GM19468 (cell line): ENCODE data around the gene MICA.
A peak's percentile ranks its signal among the peaks of the same experiment; 100 is the strongest.
"Not testable (repeated sequence)": the region's sequence is repeated elsewhere in the genome, so short reads cannot be mapped to it uniquely, and the experiment has no call there.

Source experiments
- ATAC-seq: cut with Tn5 transposase; IDR thresholded peaks from one replicate; pipeline ENCODE4 v1.9.1; 2021; ENCODE audit warnings: mild to moderate bottlenecking, moderate library complexity, moderate number of reproducible peaks; ENCODE audit not compliant: unreplicated experiment; ENCODE audit errors: extremely low read depth

Gene MICA

GRCh38 chr6:31403283-31404060 is at the start of gene MICA:
Gene MICA (plus strand): TSS chr6:31403595. CDS start chr6:31403633, 38 bp downstream.
- ATAC-seq = no peak

DNA sequence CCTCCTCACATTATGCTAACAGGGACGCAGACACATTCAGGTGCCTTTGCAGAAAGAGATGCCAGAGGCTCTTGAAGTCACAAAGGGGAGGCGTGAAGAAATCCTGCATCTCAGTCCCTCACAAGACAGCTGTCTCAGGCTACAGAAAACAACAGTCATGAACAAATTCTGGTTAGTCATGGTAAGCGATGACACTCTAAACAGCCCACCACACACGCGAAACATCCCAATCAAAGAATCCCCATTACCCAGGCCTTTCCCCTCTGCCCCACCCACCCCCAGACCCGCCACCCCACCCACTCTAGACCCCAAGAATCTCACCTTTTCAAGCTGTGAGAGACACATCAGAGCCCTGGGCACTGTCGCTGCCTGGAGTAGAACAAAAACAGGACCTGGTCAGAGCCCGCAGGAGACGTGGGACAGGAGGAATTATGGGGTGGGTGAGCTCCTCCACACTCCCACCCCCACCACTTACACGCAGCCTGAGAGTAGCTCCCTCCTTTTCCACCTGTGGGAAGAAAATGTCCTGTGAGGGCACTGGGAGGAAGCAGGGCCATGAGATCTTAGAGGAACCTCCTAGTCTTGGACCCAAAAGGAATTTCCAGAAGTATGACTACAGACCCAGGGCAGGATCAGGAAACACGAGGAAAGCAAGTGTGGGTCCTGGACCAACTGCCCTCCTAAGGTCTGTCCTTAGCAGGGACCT is 49.1 kb upstream of the MICA start:
- ATAC-seq = no peak

DNA sequence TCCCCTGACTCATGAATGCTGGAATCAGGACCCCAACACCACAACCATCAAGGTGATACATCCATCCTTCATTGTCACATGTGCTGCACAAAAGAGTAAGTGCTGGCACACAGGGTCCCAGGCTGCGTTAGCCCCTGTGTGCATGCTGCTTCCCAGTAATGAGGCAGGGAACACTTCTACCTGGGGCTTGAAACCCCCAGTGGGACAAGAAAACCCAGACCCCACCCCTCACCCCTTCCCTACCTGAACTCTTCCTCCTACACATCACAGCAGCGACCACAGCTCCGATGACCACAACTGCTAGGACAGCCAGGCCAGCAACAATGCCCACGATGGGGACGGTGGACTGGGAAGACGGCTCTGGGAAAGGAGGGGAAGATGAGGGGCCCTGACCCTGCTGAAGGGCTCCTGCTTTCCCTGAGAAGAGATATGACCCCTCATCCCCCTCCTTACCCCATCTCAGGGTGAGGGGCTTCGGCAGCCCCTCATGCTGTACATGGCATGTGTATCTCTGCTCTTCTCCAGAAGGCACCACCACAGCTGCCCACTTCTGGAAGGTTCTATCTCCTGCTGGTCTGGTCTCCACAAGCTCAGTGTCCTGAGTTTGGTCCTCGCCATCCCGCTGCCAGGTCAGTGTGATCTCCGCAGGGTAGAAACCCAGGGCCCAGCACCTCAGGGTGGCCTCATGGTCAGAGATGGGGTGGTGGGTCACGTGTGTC is 48.4 kb upstream of the MICA start:
- ATAC-seq = no peak

- no peak for ATAC-seq
Observed at GRCh38 chr6:31355583-31355948, 47.8 kb upstream of the MICA start.

DNA sequence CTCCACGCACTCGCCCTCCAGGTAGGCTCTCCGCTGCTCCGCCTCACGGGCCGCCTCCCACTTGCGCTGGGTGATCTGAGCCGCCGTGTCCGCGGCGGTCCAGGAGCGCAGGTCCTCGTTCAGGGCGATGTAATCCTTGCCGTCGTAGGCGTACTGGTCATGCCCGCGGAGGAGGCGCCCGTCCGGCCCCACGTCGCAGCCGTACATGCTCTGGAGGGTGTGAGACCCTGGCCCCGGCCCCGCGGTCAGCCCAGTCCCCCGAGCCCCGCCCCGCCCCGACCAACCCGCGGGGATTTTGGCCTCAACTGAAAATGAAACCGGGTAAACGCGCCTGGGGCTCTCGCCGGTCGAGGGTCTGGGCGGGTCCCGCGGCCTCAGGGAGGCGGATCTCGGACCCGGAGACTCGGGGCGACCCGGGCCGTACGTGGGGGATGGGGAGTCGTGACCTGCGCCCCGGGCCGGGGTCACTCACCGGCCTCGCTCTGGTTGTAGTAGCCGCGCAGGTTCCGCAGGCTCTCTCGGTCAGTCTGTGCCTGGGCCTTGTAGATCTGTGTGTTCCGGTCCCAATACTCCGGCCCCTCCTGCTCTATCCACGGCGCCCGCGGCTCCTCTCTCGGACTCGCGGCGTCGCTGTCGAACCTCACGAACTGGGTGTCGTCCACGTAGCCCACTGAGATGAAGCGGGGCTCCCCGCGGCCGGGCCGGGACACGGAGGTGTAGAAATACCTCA is 47.0 kb upstream of the MICA start:
- no peak for ATAC-seq

GRCh38 chr6:31356946-31357466 is 46.4 kb upstream of the MICA start, which contains the start of gene HLA-B:
Gene HLA-B (minus strand): TSS chr6:31357179. CDS start chr6:31357158, 21 bp downstream.
- ATAC-seq = peak; percentile 86

DNA sequence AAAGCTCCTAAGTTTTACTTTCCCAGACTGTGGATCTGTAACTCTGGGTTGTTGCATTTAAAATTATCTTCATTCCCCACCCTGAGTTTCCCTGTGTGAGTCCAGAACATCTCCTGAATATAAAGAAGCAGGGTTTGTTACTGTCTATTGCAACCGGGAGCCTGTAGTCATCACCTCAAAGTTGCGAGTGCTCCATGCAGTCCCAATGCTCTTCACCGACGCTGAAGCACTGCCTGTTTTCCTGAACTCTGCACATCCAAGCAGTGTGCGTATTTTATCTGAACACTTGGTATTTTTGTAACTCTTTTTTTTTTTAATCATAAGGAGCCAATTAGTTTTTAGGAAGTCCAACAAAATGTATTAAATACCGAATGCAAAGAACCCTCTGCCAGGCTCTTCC is 45.5 kb upstream of the MICA start:
- ATAC-seq = no peak

DNA sequence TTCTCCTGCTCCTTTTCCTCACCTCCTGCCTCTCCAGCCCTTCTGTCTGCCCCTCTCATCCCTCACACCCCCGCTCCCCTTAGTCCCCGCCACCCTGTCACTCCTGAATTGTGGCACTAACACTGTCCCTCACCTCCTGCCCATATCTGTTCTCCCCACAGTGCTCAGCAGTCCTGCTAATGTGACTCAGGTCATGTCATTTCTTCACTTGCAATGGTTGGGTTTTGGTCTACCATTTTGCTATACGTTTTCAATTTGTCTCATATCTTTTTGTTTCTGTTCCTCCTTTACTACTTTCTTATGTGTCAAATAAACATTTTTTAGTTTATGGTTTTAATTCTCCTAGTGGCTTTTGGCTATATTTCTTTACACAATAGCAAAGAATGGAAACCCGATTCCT is 45.1 kb upstream of the MICA start:
- no peak for ATAC-seq

DNA sequence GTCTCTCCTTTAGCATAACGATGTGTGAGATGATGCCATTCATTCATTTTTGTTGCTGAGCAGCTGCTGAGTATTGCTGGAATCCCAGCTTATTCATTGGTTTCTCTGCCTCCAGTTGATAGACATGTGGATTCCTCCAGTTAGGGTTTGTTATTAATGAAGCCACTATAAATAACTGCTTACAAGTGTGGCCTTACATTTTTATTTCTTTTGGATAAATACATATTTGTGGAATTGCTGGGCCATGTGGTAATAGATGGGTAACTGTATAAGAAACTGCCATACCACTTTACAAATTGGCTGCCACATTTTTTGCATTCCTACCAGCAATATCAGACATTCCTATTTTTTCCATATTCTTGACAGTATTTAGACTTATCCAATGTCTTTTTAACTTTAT is 43.8 kb upstream of the MICA start:
- no peak for ATAC-seq

GRCh38 chr6:31362751-31363150 is 40.6 kb upstream of the MICA start:
- no peak for ATAC-seq

GRCh38 chr6:31363811-31364210 is 39.6 kb upstream of the MICA start:
- no peak for ATAC-seq

DNA sequence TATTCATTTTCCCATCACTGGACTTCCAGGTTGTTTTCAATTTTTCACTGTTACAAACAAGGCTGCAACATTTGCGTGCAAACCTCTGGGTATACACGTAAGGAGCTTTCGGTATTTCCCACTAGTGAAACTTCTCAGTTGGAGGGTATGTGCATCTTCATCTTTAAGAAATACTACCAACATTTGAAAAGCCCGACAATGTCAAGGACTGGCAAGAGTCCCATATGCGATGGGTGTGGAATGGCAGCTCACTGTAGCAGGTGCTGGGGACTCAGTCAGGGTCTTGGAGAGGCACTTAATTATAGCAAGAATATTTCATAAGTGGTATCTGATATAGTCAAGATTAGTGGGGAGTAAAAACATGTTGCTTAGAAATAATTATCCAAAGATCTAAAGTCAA is 37.5 kb upstream of the MICA start:
- ATAC-seq = no peak

GRCh38 chr6:31366693-31367470 is 36.5 kb upstream of the MICA start:
- ATAC-seq = no peak

- ATAC-seq = no peak
Observed at GRCh38 chr6:31368461-31368860, 34.9 kb upstream of the MICA start.

GRCh38 chr6:31374118-31374517 is 29.3 kb upstream of the MICA start:
- ATAC-seq = not testable (repeated sequence)

DNA sequence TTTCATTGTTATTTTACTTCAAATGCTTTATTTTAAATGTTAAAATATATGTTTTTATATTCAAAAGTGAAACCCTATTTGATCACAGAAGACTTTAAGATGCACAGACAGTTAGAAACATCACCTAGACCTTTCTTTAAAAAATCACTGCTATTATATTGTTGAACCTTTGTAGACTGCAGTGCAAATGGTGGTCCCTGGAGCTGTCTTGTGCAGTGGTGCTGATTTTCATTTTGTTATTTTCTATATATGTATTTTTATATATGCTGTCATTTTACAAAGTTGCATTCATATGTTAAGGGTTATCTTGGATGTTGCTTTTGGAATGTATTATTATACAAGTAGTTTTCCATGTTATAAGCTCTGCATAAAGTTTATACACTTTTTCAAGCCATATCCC is 27.7 kb upstream of the MICA start:
- ATAC-seq = no peak

- ATAC-seq = no peak
Observed at GRCh38 chr6:31377029-31377428, 26.4 kb upstream of the MICA start.

DNA sequence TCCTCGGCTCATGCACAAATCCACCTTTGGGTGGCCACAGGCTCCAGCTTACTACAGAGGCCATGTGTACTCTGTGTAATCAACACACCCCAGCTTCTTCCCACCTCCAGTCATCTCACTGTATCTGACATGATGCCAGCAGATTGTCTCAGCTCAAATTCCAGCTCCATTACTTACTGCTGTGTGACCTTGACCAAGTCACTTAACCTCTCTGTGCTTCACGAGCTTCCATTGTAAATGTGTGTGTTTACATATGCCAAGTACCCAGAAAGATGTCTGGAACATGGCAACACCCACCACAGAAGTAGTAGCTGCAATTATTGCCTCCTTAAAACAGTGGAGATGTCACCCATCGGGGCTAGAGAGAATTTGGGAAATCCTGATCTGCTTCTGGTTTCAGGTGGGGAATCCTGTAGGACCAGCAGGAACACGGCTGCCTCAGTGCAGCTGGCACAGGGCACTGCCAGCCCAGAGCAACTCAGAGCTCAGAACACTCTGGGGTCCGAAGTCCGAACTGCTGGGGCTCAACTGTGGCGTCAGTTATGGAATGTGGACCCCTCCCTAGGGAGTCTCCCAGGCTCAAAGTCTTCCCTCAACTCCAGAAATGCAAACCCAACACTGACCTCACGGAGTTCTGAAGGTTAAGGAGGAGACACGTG is 25.2 kb upstream of the MICA start:
- no peak for ATAC-seq

DNA sequence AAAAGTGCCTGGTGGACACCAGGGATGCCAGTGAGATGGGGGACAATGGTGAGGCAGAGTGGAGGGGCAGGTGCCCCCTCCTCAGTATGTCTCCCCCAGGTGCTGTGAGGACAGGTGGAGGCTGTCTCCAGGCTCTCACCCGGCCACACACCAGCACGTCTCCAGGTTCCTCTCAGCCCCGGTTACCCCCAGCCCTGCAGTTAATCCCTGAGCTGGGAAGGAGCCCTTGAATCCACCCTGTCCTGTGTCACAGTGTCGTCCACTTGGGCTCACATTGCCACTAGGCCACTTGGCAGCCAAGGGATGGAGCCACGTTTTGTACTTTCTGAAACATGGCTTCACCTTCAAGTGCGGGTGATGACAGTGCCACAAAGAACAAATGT is 24.7 kb upstream of the MICA start:
- ATAC-seq = no peak
